Stimulated activated CD4-positive, alpha-beta T cell treated with anti-CD3 and anti-CD28 coated beads, Interleukin-2, amount 100 ng/mL, for 4 hours (primary cell): ENCODE data around the gene NOSTRIN.

Experiments
- DNase-seq: peaks from one replicate; pipeline ENCODE4 v3.0.0-alpha.2; 2020; ENCODE audit warnings: low read depth

NOSTRIN gene

GRCh38 chr2:168889635-168890005, 87.2 kb downstream of the NOSTRIN start:
- no peak for DNase-seq

GRCh38 chr2:168890006-168890782, 87.8 kb downstream of the NOSTRIN start, which contains the start of gene SPC25:
SPC25 (minus strand) TSS chr2:168890430; CDS start chr2:168889519, 911 bp downstream.
- peak; percentile 74 for DNase-seq

DNA sequence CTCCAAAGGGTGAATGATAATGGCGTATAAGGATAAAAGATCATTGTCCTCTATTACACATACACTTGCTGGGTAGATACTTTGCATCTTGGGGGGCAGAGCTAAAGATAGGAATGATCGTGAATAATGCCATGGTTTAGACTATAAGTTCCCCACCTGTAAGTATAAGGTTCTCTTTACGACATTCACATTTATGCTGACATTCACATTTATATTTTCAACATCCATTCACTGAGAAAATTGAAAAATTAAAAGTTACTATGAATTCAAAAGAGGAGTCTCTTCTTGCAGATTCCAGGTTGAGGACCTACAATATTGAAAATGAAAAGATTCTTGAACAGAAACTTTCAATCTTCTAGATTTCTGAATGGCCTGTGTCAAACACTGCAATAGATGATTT, 89.9 kb downstream of the NOSTRIN start:
- DNase-seq = no peak

DNA sequence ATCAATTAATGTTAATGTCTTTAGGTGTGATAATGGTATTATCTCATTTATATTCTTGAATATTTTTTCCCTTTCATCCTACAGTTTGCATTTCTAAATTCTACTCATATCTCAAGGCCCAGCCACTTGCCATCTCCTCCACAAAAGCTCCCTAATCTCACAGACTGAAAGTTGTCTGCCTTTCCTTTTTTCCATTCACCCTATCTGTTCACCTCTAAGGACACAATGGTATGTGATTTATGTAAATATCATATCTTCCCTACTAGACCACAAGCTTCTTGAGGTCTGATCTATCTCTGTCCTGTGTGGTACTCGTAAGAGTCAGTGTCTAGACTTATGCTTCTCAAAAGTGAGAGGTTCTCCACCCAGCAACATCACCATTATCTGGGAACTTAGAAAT, 91.7 kb downstream of the NOSTRIN start:
- DNase-seq = no peak

DNA sequence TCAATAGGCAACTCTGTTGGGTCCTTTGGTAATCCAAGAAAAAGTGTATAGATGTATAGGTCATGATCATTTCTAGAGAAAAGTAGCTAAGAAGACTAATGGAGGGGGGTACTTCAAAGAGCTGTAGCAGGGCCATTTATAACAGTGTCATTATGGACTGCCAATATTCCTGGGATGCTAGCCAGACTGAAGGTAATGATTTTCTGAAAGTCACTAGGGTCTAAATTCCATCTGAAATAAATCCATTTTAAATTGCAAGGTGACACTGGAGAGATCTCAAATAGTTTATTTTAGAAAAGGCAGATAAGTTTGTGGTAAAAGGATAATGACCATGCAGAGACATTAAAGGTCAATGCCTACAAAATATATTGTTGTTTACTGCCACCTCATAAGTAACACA, 92.3 kb downstream of the NOSTRIN start:
- no peak for DNase-seq

- no peak for DNase-seq
Measured at GRCh38 chr2:168895771-168896170, 93.3 kb downstream of the NOSTRIN start.

DNA sequence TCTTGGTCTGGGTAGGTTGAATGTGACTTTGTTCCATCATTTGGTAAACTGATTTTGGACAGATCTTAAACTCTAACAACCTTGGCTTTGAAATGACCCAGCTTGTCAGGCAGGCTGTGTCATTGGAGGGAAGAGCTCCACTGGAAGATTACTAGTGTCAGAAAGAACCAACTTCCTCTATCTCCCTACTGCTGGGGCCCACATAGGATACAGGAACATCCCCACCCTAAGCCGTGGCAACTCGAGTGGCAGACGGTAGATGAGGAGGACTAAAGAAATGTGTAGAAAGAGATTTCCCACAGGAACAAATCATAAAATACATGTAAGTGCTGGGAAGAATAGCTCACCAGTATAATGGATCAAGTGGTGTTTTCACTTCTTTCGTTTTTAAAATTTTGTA, 94.3 kb downstream of the NOSTRIN start:
- no peak for DNase-seq

- no peak for DNase-seq
Measured at GRCh38 chr2:168897449-168897848, 95.0 kb downstream of the NOSTRIN start.

- DNase-seq = no peak
Measured at GRCh38 chr2:168901003-168901402, 98.6 kb downstream of the NOSTRIN start, which contains the start of gene G6PC2. G6PC2 (plus strand) TSS chr2:168901291; CDS start chr2:168901332, 41 bp downstream.

DNA sequence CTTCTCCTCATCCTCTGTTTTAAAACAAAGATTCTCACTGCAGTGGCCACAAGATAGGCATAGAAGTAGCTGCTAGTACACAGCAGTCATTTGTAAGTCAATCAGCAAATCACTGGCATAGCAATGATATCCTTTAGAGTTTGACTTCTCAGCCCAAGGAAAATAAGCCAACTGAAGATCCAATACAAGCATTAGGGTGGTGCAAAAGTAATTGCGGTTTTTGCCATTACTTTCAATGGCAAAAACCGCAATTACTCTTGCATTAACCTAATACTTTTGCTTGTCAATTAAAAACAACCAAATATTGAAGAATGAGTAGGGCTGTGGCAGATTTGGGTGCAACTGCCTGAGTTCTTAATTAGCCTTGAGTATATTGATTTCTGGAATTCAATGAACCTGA, 101.5 kb downstream of the NOSTRIN start:
- DNase-seq = no peak

DNA sequence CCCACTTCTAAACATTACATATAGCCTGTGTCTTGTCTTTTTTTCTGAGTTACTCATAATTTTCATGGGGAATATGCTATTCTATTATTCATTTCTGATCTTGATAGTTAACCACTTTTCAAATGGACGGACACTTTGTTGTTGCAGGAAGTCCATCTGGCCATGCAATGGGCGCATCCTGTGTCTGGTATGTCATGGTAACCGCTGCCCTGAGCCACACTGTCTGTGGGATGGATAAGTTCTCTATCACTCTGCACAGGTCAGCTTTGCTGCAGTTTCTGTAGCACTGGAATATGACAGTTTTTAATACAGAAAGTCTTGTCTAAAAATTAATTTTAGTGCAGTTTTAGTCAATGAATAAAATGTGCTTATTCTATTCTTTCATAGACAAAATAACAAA, 101.9 kb downstream of the NOSTRIN start:
- DNase-seq = no peak

DNA sequence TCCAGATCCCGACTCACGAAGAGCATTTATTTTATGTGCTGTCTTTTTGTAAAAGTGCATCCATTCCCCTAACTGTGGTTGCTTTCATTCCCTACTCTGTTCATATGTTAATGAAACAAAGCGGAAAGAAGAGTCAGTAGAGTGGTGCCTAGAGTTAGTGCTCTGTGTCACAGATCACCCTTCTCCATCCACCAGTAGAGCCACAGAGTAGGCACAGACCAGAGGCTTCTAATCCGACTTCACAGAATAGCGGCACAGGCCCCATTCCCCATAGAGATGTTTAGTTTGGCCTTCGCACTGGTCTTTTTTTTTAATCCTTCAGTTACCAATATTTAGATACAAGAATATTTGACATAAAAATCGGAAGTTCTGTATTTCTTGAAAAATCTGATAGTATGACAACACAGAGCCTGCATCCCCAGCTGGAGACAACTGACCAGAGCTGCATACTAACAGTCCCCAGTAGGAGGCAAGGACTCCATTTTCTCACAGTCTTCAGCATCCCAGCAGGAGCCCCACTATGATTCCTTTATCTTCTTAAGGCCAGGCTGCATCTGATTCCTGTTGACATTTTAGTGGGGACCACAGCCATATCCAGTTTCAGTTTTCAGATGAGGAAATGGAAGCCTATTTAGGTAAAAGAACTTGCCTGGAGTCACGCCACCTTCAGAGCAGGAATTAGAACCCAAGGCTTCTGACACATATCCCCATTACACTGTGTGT, 105.7 kb downstream of the NOSTRIN start:
- DNase-seq = no peak

DNA sequence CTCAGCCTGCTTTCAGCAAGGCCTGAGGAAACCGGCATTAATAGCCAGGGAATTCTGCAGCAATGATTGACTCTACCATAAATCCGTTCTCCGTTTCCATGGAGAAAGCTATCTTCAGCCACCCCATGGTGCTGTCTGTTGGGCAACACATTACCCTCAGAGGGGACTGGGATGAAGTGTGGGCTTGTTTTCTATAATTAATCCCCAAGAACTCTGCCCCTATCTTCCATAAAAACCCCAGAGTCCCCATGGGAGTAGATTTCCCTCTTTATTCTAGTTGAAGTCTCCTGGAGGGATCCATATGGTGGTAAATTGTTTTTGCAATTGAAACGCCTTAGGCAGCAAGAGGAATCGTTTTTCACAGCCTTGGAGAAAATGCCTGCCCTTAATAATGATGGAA, 107.9 kb downstream of the NOSTRIN start:
- DNase-seq = no peak

DNA sequence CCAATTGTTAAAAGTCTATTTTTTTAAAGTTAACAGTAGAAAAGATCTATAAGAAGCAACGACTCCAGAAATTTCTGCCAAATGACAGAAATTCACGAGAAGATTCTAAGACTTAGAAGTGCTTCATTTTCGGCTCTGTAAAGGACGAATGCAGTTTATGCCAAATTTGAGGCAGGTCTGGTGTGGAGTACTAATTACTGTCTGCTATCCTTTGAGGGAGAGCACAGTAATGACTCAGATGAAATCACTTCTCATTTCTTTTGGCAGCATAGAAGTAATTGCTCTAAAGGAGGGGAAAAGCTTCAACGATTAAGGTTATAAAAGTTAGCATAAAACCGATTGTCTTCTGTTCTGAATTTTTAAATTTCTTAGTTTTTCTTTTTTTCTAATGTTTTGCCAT, 110.0 kb downstream of the NOSTRIN start:
- no peak for DNase-seq

- no peak for DNase-seq
Measured at GRCh38 chr2:168912901-168913369, 110.5 kb downstream of the NOSTRIN start.

DNA sequence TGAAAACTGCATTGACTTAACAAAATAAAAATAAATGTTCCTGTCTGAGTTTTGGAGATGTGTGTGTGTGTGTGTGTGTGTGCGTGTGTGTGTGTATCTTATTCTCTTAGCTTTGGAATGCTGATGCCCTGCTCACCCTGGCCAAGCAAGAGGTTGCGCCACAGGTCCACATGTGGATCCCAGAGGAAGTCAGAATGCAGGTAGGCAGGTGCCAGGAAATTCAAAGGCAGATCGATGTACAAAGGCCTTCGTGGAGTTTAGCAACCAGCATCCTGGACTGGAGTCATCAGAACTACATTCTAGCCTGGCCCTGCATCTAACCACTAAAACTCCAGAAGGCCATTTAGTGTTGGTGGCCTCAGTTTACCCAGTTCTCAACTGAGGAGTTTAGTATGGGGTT, 111.1 kb downstream of the NOSTRIN start:
- no peak for DNase-seq
